Measurements from ENCODE around the gene ARPC1B.
"Not testable (repeated sequence)": the region's sequence is repeated elsewhere in the genome, so short reads cannot be mapped to it uniquely, and the experiment has no call there.

DNA sequence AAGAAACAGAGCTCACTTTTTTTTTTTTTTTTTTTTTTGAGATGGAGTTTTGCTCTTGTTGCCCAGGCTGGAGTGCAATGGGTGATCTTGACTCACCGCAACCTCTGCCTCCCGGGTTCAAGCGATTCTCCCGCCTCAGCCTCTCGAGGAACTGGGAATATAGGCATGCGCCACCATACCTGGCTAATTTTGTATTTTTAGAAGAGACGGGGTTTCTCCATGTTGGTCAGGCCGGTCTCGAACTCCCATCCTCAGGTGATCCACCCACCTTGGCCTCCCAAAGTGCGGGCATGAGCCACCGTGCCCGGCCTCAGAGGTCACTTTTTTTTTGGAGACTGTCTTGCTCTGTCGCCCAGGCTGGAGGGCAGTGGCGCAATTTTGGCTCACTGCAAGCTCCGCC lies 16.0 kb upstream of the ARPC1B start:
- not testable (repeated sequence) for TF ChIP-seq EZH2 (IDR thresholded peaks at IDR 0.05; ENCODE audit: insufficient read depth, low read length)
- TF ChIP-seq, protein P1, sequence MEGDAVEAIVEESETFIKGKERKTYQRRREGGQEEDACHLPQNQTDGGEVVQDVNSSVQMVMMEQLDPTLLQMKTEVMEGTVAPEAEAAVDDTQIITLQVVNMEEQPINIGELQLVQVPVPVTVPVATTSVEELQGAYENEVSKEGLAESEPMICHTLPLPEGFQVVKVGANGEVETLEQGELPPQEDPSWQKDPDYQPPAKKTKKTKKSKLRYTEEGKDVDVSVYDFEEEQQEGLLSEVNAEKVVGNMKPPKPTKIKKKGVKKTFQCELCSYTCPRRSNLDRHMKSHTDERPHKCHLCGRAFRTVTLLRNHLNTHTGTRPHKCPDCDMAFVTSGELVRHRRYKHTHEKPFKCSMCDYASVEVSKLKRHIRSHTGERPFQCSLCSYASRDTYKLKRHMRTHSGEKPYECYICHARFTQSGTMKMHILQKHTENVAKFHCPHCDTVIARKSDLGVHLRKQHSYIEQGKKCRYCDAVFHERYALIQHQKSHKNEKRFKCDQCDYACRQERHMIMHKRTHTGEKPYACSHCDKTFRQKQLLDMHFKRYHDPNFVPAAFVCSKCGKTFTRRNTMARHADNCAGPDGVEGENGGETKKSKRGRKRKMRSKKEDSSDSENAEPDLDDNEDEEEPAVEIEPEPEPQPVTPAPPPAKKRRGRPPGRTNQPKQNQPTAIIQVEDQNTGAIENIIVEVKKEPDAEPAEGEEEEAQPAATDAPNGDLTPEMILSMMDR (IDR thresholded peaks at IDR 0.05; ENCODE audit: insufficient read depth, low read depth, low read length): not testable (repeated sequence)
